GM21786 (cell line): Measurements from ENCODE around the gene SLC66A3.
A peak's percentile ranks its signal among the peaks of the same experiment; 100 is the strongest.

ENCODE experiments used
- ATAC-seq: cut with Tn5 transposase; IDR thresholded peaks from one replicate; pipeline ENCODE4 v1.9.1; 2021; ENCODE audit not compliant: unreplicated experiment

Gene SLC66A3

GRCh38 chr2:11155381-11156035 lies at the start of gene SLC66A3:
SLC66A3 (plus strand) TSS chr2:11155467; CDS start chr2:11155547, 80 bp downstream.
- ATAC-seq, result peak; percentile 76

DNA sequence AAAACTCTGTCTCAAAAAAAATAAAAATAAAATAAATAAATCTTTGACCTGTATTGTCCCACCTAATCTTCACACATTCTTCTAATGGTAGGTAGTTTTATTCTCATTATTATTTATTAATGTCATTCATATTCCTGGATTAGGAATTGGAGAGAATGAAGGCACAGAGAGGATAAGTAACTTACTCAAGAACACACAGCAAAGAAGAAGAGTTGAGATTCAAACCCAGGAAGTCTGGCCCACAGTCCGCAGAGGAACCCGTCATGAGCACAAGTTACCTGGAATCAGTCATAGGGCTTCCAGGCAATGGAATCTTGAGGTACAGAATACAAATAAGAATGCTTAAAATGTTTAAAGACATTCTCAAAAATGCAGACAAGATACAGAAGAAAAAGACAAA lies 46.3 kb upstream of the SLC66A3 start:
- no peak for ATAC-seq

GRCh38 chr2:11112870-11113428 lies 42.3 kb upstream of the SLC66A3 start:
- ATAC-seq, result no peak

DNA sequence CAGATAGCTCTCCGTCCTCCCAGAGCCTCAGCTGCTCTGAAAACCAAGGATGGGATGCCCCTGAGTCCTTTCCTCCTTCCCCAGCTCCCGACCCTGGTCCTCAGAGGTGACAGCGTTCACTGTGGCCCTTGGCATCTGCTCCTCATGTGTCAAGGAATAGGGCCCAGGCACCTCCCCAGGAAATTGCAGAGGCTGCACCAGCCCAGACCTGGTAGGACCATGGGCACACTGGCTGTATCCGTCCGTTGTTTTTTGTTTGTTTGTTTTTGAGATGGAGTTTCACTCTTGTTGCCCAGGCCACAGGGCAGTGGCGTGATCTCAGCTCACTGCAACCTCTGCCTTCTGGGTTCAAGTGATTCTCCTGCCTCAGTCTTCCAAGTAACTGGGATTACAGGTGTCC lies 37.5 kb upstream of the SLC66A3 start:
- no peak for ATAC-seq

DNA sequence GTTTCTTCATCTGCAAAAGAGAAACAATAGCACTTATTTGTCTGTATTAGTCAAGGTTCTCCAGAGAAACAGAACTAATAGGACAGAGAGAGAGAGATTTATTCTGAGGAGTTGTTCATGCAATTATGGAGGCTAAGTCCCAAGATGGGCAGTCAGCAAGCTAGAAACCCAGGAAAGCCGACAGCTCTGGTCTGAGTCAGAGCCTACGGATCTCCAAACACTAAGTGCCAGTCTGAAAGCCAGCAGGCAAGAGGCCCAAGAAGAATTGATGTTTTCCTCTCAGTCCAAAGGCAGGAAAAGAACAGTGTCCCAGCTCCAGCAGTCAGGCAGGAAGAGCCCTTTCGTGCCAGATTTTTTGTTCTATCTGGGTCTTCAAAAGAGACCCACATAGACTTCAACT lies 36.5 kb upstream of the SLC66A3 start:
- no peak for ATAC-seq

DNA sequence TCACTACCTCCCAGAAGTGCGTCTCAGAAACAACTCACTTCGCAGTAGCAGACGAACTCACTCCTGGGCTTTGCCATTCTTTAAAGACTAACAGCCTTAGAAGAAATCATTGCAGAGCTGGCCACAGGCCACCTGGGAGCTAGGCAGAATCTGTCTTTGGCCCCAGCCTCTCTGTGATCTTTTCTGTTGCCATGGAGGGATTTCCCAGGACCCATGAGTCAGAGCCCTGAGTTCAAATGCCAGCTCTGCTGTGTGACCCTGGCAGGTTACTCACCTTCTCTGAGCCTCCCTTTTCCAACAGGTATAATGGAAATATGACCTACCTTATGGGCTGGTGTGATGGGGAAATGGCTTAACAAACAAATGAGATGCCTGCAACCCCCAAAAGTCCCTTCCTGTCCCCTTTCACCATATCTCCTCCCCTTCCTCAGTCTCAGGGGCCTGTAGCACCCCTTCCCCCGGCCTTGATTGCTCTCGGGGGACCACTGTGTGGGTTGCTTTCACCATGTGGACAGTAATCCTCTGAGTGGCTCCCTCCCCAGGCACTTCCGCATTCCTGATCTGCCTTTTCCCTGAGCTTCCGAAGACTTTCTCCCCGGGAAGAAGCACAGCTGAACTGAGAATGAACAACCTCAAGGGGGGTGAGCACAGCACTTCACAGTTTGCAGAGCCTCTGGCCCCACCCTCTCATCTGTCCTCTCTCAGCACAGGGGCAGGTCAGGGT lies 34.0 kb upstream of the SLC66A3 start:
- no peak for ATAC-seq

DNA sequence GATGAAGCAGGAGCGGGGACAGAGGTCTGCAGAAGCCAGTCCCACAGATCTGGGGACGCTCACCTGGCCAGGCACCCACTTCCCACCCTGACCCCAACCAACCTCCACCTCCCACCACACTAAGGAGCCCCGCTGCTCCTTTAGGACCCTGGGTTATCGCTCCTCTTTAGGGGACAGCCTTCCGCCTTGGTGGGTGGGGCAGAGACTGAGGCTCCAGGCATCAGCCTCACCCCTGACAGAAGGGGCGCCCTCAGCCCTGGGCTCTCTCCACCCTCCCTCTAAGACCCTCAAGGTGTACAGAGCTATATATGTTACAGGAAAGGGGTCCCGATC lies 33.5 kb upstream of the SLC66A3 start:
- ATAC-seq, result no peak

- ATAC-seq, result no peak
These were observed 32.9 kb upstream of the SLC66A3 start for GRCh38 chr2:11122380-11122779.

GRCh38 chr2:11123001-11123809 lies 32.1 kb upstream of the SLC66A3 start:
- no peak for ATAC-seq

DNA sequence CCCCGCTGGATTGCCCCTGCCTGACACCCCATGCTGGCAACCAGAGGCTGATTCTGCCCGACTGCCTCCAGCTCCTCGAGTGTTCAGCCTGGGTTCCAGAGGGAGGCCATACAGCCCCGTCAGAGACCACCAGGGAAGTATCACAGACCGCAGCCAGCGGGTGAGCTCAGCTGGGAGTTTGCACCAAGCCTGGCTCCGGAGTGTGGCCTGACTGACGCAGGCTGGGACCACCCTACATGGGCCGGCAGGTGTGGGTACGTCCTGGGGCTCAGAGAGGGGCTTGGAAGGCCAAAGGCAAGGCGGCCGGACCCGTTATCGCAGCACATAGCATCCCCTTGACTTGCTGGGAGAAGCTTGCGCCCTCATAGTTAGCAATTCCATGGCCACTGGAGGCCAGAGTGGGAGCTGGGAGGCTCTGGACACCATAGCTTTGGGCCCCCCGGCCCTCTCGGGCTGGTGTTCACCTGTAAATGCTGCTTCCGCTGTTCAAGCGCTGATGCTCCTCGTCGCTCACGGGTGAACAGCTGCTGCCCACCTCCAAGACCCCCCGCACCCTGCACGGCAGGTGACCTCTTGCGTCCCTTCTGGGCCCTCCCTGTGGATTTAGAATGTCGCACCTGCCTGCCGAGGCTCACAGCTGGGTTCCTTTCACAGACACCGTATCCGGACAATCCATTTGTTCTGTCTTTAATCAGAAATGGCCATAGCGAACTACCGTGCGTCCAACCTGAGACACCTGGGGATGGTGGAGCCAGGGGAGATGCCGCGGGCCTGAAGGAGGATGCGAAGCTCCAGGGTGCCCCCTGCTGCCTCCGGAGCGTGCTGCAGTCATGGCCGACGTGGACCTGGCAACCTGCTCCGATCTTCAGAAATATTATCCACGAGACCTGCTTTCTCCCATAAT lies 31.2 kb upstream of the SLC66A3 start:
- ATAC-seq, result peak; percentile 53

DNA sequence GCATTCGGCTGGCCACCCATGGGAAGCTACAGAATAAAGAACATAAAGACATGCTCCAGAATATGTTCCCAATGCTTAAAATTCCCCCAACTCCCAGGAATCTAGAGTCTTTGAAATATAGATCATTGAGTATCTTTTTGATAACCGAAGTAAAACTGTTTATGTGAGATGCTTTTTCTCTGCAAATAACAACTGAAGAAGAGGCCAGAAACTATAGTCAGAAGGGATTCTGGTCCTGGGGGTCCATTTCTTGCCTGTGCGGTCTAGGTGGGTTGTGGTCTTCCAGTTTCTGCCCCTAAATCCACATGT lies 30.6 kb upstream of the SLC66A3 start:
- no peak for ATAC-seq

DNA sequence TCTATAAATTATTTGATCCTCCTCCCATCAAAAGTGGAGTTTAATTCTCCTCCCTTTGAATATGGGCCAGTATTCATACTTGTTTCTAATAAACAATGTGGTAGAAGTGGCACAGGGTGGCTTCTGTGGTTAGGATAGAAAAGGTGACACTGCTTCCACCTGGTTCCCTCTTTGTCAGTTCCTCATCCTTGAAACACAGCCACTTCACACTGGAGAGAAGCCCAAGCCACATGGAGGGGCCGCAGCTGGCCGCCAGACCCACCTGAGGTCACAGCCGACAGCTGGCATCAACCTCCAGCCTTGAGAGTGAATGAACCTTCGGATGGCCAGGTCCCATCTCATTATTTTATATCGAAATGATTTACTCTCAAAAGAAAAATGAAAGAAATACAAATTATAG lies 27.5 kb upstream of the SLC66A3 start:
- ATAC-seq, result no peak

GRCh38 chr2:11128243-11128951 lies 26.9 kb upstream of the SLC66A3 start:
- no peak for ATAC-seq

GRCh38 chr2:11129598-11130449 lies 25.4 kb upstream of the SLC66A3 start:
- peak; percentile 69 for ATAC-seq

GRCh38 chr2:11131166-11131920 lies 23.9 kb upstream of the SLC66A3 start:
- ATAC-seq, result no peak

DNA sequence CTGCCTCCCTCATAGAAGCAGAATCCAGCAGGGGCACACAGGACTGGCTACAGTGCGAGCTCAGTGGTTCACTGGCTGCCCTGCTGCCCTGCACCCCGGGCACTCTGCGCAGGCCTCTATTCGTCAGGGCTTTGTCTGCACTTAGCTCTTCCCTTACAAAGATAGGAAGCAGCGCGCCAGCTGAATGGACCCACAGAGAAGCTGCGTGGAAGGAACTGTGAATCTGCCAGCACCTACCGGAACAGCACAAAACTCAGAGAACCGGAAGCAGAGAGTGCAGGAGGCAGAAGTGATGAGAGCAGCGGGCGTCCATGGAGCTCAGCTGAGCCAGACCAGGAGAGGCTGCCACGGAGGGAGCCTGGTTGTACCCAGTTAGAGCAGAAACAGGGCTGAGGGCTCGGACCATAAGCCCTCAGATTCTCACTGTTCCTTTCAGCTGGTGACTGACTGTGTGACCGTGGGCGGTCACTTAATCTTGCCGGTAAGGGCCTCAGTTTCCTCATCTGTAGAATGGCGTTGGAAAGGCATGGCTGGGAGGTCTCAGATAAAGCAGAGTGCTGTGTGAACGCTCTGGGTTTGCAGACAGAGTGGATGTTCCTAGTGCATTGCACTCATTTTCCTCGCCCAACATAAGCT lies 23.1 kb upstream of the SLC66A3 start:
- ATAC-seq, result no peak

GRCh38 chr2:11133238-11133935 lies 21.9 kb upstream of the SLC66A3 start:
- no peak for ATAC-seq

- no peak for ATAC-seq
These were observed 21.3 kb upstream of the SLC66A3 start for GRCh38 chr2:11133936-11134320.
